ENCODE measurements around the gene MAMLD1. TPM values are rescaled to one million over a fixed set of nuclear protein-coding genes. Genes with fewer than 3 reads are reported as not detected.

Gene MAMLD1
- total RNA-seq, 1 donor from 2014 or later = 2.5 TPM

GRCh38 chrX:150324919-150325318 is 38.2 kb upstream of the MAMLD1 start:
- DNase-seq (ENCODE audit: low read depth) = no peak
- no peak for TF ChIP-seq CTCF (conservative IDR thresholded peaks at IDR 0.05; ENCODE audit: low read depth, low read length)
- no peak overlapping the region for H3K4me3 ChIP-seq (ENCODE audit: low read depth, low read length)

- no peak for DNase-seq (ENCODE audit: low read depth)
- TF ChIP-seq CTCF (conservative IDR thresholded peaks at IDR 0.05; ENCODE audit: low read depth, low read length) = no peak
- no peak overlapping the region for H3K4me3 ChIP-seq (ENCODE audit: low read depth, low read length)
Observed at GRCh38 chrX:150326541-150327247, 36.4 kb upstream of the MAMLD1 start.

- no peak overlapping the region for H3K4me3 ChIP-seq (ENCODE audit: low read depth, low read length)
- DNase-seq (ENCODE audit: low read depth) = no peak
- TF ChIP-seq CTCF (conservative IDR thresholded peaks at IDR 0.05; ENCODE audit: low read depth, low read length) = no peak
Observed at GRCh38 chrX:150329282-150329681, 33.8 kb upstream of the MAMLD1 start.

GRCh38 chrX:150329868-150330267 is 33.2 kb upstream of the MAMLD1 start:
- DNase-seq (ENCODE audit: low read depth) = no peak
- H3K4me3 ChIP-seq (ENCODE audit: low read depth, low read length) = no peak overlapping the region
- TF ChIP-seq CTCF (conservative IDR thresholded peaks at IDR 0.05; ENCODE audit: low read depth, low read length) = no peak

GRCh38 chrX:150332023-150332422 is 31.1 kb upstream of the MAMLD1 start:
- no peak overlapping the region for H3K4me3 ChIP-seq (ENCODE audit: low read depth, low read length)
- DNase-seq (ENCODE audit: low read depth) = no peak
- TF ChIP-seq CTCF (conservative IDR thresholded peaks at IDR 0.05; ENCODE audit: low read depth, low read length) = no peak

GRCh38 chrX:150334100-150334499 is 29.0 kb upstream of the MAMLD1 start:
- TF ChIP-seq CTCF (conservative IDR thresholded peaks at IDR 0.05; ENCODE audit: low read depth, low read length) = no peak
- no peak for DNase-seq (ENCODE audit: low read depth)

GRCh38 chrX:150334981-150335380 is 28.1 kb upstream of the MAMLD1 start:
- DNase-seq (ENCODE audit: low read depth) = no peak
- H3K4me3 ChIP-seq (ENCODE audit: low read depth, low read length) = no peak overlapping the region
- TF ChIP-seq CTCF (conservative IDR thresholded peaks at IDR 0.05; ENCODE audit: low read depth, low read length) = no peak

More at GRCh38 chrX:150334100-150334499, 29.0 kb upstream of the MAMLD1 start:
- no peak overlapping the region for H3K4me3 ChIP-seq (ENCODE audit: low read depth, low read length)
